ENCODE results near the gene TGFB2.

The TGFB2 gene

DNA sequence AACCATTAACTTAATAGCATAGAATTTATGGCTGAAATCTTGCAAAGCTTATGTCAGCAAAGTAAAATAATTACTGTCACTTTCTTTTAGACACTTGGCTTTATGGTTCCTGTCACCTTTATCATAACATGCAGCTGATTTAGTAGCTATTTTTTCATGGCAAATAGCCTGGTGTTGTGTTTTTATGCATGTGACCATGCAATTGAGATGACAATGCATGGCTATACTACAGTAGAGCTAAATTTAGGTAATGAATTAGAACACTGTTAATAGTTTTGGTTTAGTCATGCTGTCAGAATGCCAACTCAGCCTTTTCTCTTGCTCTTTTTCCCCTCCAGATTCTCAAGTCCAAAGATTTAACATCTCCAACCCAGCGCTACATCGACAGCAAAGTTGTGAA is 88.6 kb downstream of the TGFB2 start:
- no peak for DNase-seq

DNA sequence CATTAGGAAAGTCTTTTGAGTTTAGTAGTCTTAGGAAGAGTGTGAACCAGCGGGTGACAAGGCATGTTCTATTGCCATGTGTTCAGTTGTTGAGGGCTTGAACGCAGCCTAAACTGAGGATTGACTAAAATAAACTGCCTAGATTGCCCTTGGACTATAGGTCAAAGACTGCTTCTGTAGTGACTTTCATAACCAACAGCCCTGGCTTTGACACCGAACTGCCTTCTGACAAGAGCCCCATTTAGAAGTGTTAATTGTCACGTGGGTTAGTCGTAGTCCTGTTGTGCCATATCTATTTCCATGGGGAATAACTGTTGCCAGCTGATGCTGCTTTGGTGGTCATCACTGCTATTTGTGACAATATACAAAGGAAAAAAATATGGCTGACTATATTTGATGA is 90.4 kb downstream of the TGFB2 start:
- DNase-seq, result no peak

DNA sequence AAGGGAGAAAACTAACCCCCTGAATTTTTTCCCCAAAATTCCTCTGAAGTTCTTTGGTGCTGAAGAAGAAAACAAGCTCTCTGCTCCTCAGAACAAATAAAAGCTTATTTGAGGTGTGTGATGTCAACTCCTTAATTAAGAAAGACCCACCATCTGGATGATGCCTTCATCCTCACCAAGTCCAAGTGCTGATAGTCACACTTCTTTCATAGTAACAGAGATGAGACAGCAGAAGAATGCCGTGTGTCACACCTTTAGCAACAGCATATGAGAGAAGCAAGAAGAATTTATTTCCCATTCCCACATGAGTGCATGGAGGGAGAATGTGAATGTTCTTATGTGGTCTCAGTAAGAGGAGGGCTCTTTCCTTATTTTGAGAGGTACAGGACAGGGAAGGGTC is 91.2 kb downstream of the TGFB2 start:
- no peak for DNase-seq

DNA sequence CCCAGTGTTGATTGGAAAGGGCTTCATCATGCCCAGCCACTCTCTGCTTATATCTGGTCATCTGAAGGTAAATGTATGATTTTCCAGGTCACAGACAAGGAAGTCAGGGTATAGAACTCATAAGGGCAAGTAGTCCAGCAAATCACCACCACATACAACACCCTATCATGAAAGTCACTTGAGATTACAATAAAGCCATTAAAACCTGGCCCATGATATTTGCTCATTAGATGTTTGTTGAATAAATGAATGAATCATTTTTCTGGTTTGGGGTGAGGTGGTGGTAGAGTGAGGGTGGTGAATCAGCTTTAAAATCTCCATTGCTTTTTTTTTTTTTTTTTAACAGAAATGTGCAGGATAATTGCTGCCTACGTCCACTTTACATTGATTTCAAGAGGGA is 91.9 kb downstream of the TGFB2 start:
- no peak for DNase-seq

DNA sequence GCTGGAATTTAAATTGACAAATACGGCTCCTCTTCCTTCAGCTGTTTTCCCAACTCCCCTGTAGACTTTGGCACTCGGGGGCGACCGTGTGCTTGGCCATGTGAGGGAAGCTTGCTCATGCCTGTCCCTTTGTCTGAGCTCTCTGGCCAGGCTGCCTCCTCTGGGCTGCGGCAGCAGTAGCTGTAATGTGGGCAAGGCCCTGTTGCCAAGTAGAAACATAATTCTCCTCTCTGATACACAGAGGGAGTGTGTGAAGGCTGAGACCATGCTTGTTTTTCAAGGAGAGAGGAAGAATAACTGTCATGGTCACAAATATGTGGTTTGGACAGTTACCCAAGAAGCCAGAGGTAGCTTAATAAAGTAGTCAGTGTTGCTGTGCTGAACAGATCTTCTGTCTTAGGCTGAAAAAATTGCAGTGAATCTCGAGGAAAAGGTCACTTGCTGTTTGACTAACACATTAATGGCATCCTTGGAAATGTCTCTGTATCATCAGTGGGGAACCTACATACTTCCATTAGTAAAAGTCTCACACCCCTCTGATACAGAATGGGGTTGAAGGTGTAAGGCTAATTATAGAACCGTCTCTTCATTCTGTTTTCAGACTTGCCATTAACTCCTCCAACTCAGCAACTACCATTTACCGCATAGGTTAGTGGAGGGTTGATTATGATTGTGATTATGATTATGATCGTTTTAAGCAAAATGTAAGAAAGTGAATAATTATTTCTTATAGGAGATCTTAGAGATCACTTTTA is 94.6 kb downstream of the TGFB2 start:
- no peak for DNase-seq

DNA sequence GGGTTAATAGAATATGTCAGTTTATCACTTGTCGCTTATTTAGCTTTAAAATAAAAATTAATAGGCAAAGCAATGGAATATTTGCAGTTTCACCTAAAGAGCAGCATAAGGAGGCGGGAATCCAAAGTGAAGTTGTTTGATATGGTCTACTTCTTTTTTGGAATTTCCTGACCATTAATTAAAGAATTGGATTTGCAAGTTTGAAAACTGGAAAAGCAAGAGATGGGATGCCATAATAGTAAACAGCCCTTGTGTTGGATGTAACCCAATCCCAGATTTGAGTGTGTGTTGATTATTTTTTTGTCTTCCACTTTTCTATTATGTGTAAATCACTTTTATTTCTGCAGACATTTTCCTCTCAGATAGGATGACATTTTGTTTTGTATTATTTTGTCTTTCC is 98.1 kb downstream of the TGFB2 start:
- DNase-seq, result no peak

DNA sequence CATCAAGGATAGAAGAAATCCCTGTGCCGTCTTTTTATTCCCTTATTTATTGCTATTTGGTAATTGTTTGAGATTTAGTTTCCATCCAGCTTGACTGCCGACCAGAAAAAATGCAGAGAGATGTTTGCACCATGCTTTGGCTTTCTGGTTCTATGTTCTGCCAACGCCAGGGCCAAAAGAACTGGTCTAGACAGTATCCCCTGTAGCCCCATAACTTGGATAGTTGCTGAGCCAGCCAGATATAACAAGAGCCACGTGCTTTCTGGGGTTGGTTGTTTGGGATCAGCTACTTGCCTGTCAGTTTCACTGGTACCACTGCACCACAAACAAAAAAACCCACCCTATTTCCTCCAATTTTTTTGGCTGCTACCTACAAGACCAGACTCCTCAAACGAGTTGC is 99.0 kb downstream of the TGFB2 start:
- DNase-seq, result no peak

DNA sequence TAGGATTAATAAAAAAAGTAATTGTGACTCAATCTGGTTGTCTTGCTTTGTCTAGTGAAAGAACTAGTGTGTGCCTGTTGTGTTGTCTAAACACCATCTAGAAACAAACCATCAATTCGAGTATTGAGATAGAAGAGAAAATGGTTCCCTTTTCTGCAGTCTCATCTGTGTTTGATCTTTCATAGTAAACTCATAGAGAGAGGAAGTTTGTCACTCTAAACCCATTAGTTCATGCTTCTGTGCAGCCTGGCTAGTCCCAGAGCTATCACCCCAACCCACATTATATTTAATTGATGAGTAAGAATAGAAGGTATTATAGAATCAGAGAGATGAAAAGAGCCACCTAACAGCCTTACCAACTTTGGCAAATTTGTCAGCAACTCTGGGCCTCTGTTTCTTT is 99.5 kb downstream of the TGFB2 start:
- no peak for DNase-seq

DNA sequence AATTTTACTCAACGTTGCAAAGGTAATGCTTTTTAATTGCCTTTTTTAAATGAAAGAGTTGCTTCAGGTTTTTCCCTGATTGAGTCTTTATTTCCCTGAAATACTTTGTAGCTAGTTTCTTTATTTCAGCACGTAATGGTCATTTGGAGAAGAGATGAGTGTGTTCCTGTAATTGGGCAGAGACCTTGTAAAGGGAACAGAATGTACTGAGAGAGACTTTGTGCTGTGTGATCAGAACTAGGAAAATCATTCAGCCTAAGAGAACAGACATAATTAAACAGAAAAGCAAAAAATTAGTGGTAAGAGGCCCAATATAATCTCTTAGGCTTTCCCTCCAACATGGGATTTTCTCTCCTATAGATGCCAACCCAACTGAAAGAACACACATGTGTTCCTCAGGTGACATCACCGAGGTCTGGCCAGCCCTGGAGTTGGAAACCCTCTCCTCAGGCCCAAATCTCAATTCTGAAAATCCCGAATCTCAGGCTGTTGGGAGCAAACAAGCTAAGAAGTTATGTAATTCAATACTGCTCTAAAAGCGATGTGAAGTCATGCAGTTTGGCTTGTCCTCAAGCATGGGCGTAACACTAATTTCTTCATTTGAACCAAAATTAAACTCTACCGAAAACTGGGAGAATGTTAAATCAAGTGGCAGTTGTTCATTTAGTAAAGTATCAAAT is 102.0 kb downstream of the TGFB2 start:
- DNase-seq, result no peak

DNA sequence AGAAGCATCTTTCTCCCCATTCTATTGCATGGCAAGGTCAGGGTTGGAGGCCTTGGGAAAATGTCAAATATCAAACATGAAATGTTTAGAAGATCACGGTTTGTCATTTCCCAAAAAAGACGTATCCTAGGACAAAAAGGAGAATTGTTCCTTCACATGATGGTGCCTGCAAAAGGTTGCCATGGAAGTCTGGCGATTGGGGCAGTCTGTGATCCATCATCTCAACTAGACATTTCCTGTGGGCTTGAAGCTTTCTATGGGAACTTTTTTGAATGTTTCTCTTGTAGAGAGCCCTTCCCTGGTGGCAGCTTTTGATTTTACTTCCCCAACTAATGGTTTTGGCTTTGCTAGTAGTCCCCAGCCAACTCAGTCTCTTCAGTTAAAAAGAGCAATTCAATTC is 106.3 kb downstream of the TGFB2 start:
- DNase-seq, result no peak

DNA sequence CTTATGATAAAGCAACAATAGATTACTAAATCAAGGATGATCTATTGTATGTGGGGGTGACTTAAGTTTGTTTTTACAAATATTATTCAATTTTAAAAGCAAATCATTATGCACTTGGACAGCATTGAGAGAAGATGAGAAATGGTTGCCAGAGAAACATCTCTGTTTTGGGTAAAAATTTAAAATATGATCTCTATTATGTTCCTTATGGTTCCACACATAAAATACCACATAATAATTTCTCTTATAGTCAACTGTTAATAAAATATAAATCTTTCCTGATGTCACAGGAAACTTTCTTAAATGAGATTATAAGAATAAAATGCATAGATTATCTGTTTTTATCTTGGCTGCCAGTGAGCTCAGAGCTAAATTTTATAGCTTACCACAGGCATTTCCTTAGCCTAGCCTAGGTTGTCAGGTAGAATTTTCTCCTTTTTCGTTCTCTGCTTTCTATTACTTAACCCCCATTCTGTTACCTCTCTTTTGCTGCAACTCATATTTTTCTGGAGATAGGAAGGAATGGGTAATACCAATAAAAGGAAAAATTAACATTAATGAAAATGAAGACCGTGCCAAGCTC is 109.7 kb downstream of the TGFB2 start:
- no peak for DNase-seq

DNA sequence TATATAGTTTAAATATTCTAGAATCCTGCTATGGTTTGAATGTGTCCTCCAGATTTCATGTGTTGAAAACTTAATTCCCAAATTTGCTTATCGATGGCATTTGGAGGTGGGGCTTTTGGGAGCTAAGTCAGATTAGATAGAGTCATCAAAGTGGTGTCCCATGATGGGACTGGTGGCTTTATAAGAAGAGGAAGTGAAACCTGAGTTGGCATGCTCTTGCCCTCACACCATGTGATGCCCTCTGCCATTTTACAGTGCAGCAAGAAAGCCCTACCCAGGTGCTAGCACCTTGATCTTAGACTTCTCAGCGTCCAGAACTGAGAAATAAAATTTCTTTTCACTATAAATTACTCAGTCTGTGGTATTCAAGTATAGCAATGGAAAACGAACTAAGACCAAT is 111.3 kb downstream of the TGFB2 start:
- no peak for DNase-seq

DNA sequence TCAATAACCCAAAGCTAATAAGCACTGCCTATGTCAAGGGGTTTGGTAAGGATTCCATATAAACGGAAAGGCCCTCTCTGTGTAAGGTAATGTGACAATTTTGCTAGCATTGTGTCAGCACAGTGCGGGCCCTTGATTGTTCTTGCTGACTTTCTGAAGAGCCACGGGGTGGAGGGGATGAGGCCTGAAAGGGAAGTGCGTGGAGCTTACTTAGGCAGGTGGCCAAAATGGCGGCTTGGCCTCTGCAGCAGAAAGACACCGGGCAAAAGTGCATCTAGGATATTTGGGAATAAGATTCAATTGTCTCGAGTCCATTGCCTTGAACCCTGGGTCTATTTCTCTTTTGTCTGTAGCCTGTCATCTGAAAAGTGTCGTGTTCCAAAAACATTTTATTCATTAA is 114.3 kb downstream of the TGFB2 start:
- no peak for DNase-seq

DNA sequence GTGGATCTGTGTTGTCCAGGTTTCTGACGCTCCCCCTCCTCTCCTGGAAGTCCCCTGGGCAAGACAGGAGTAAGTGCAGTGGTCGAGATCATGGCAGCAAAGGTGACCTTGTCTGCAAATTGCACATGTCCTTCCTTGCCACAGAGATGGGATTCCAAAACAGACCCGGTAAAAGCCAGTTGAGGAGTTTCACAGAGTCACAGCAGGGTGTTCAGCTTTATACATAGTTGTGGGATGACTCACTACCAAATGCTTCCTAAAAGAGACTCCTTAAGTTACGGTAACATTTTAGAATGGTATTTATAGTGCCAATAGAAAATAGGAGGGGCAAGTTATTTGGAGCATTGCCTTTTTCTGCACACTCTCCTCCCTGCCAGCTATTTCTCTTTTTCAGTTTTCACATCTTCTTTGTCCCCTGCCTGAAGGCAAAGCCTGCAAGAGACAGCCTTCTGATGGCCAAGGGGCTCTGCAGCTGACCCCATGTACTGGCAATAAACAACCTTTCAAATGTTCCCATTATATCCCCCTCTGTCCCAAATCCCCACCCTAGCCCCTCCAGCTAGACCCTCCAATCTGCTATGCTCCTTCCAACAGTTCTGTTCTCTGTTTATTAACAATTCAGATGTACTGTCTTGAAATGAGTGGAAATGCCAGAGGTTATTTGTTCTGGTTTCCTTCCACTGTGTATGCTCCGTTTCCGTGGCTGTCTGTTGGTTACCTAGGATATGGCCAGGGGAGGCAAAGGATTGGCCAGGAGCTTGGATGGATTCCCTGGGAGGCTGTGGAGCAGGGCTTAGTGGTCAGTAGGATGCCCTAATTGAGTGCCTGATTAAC is 115.0 kb downstream of the TGFB2 start:
- peak; percentile 93 for DNase-seq

DNA sequence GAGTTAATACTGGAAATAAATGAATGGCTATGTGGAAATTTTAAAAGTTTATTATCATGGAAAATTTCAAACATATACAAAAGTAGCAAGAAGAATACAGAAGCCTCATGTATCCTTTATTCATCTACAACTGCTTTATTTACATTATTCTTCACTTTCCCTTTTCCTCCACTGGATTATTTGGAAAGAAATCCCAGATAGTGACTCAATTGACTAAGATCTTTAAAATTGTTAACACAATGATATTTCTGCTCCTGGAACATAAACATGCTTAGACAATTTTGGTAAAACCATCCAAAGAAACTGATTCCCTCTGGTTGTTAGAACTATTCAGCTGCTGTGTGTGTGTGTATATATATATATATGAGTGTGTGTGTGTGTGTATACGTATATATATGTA is 116.2 kb downstream of the TGFB2 start:
- no peak for DNase-seq

DNA sequence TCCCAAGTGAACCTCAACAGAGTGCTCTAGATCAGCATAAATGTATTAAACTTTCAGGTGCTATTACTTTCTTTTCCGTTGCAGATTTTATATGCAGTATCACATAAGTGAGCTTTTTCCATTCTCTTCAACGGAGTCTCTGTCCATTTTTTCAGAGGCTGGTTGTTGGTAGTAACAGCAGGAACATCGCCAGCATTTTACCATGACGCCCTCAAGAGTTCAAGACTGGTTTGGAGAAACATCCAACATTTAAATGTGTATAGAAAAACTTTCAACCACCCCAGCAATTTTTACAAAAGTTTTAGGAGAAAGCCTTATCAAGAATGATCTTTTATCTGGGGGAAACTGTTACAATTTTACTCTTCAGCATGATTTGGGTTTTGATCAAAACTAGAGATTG is 117.0 kb downstream of the TGFB2 start:
- no peak for DNase-seq

DNA sequence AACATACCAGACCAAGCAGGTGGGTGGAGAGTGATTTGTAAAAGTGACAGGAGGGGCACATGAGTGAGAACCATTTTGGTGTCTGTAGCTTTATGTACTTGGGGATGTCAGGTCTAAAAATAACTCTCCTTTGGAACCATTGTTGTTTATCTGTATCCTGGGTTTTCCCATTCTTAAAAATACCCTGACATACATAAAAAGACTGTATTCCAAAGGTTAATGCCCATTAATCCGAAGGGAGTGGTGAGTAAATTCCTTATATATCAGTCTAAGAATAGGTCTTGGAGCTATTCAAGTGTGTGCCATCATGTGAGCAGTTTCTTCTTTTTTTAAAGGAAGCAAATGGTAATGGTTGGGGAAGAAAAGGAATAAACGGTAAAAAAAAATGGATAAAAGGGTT is 117.5 kb downstream of the TGFB2 start:
- DNase-seq, result no peak

DNA sequence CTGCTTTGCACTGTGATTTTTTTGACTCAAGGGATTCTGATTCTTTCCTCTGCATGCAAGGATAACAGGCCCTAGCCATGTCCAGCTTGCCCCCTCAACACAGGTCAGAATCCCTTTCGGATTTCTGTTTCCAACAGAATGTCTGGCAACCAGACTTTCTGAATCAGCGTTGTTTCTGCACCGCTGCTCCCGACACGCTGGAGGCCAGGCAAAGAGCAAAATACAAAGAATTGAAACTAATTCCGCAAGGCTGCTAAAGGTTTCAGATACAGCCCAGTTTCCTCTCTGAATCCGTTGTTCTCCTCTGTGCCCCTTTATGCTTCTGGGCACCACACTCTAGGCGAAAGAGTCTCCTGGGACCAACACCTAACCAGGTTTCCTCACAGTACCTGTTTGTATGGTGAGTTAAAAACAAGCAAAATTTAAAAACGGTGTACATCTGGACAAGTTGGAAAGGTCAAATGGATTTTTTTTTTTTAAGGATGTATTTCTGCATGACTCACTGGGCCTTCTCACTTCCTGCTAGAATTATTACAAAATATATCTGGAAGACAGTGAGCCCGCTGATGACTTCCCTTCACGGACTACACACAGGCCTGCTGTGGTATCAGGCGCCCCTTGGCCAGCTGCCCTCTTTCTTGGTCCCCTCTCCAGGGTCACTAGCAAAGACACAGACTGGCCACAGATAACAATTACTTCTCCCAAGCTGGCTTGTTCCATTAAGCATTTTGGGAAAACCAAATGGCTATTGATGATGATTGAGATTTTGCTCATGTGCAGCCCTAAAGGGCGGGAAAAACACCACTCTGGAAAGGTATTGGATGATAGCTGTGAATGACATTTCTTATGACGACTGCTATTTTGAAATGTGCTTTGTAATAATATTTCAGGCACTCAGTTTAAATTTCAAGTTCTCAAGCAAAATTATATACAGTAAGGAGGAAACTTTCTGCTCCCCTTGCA is 118.3 kb downstream of the TGFB2 start:
- DNase-seq, result peak; percentile 51

DNA sequence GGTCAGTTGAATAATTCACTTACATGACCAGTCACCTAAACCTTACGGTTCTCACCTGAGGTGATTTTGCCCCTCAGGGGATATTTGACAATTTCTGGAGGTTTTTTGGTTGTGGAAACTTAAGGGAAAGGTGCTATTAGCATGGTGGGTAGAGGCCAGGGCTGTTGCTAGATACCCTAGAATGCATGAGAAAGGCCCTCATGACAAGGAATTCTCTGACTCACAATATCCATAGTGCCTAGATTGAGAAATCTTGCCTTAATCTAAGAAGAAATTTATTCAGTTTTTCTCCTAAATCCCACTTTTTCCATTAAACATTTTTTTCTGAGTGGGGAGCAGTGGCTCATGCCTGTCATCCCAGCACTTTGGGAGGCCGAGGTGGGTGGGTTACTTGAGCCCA is 119.7 kb downstream of the TGFB2 start:
- DNase-seq, result no peak

DNA sequence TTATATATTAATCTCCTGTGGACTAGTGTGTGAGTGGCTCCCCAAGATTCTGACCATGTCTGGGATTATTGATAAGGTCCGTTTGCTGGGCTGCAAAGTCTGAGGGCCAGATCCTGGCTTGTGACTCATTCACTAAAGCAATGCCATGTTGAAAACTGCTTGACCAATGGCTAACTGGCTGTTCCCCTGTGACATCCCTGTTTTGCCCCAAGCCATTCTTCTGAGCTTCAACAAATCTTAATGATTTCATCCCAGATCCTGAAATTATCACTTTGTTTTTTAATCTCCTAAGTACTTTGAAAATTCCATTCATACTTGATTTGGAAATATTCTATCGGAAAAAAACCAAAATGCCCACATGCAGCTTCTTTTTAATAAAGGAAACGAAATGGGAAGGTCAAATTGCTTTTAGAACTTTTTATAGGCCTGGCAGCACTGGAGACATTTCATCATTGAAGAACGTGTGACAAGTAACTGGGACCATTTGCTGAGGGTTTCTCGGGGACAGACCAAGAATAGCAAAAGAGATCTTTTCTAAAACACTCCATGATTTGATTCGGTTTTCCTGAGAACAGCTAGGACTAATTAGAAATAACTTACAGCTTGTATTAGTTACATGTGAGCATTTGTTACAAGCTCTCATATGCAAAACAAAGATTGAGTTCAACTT is 121.3 kb downstream of the TGFB2 start:
- no peak for DNase-seq
